A673 (cell line): ENCODE measurements around the gene ADAM20. TPM values are rescaled to one million over a fixed set of nuclear protein-coding genes. Genes with fewer than 3 reads are reported as not detected.

ENCODE experiments used
- BruUV-seq: library from RNA; stranded (reverse); fragments of 400-500 nt; replicated peaks from 2 replicates; lab custom pipeline; 2021; lab: Mats Ljungman, UMichigan
- CTCF ChIA-PET: fragments of 300-600 bp; sonication (Branson Sonifier 250); formaldehyde crosslinking; loops from one replicate; lab custom pipeline; 2022; ENCODE audit warnings: antibody characterized with exemption; lab: Charles Lee
- POLR2A ChIA-PET: fragments of 300-600 bp; sonication (Branson Sonifier 250); formaldehyde crosslinking; loops from one replicate; lab custom pipeline; 2022; ENCODE audit warnings: antibody characterized with exemption; ENCODE audit not compliant: low non-redundant PET; lab: Charles Lee
- DNase-seq: peaks from one replicate; pipeline ENCODE4 v3.0.0-alpha.2; 2015; ENCODE audit warnings: low spot score
- H3K27ac ChIP-seq: fragments of 200-600 bp; sonication (generic); 2 replicates; pipeline ENCODE4 v1.5.1; 2016; ENCODE audit warnings: mixed run types, low read depth, mild to moderate bottlenecking, mixed read lengths, antibody characterized with exemption, low read length; ENCODE audit not compliant: poor library complexity, severe bottlenecking
- H3K27me3 ChIP-seq: fragments of 200-600 bp; sonication (generic); replicated peaks from 2 replicates; pipeline ENCODE4 v1.6.1; 2017; ENCODE audit warnings: mixed run types, low read depth, mild to moderate bottlenecking, mixed read lengths, antibody characterized with exemption, low read length; ENCODE audit not compliant: insufficient read depth, poor library complexity
- H3K36me3 ChIP-seq: fragments of 200-600 bp; sonication (generic); 2 replicates; pipeline ENCODE4 v1.6.1; 2016; ENCODE audit warnings: mixed run types, mild to moderate bottlenecking, mixed read lengths, antibody characterized with exemption, low read length; ENCODE audit not compliant: insufficient read depth, poor library complexity, severe bottlenecking
- H3K4me1 ChIP-seq: fragments of 200-600 bp; sonication (generic); 2 replicates; pipeline ENCODE4 v1.6.1; 2017; ENCODE audit warnings: mixed run types, mild to moderate bottlenecking, mixed read lengths, antibody characterized with exemption, low read length; ENCODE audit not compliant: insufficient read depth, poor library complexity, severe bottlenecking
- H3K4me3 ChIP-seq: fragments of 200-600 bp; sonication (generic); 2 replicates; pipeline ENCODE4 v1.5.1; 2016; ENCODE audit warnings: low read depth, mixed run types, mild to moderate bottlenecking, mixed read lengths, low read length; ENCODE audit not compliant: poor library complexity, severe bottlenecking
- H3K9me3 ChIP-seq: fragments of 200-600 bp; sonication (generic); 2 replicates; pipeline ENCODE4 v1.6.1; 2016; ENCODE audit warnings: mixed run types, low read depth, mild to moderate bottlenecking, mixed read lengths, antibody characterized with exemption, low read length; ENCODE audit not compliant: poor library complexity, severe bottlenecking
- EZH2 ChIP-seq: fragments of 200-600 bp; sonication (generic); IDR thresholded peaks from 2 replicates; pipeline ENCODE4 v1.6.1; 2017; ENCODE audit warnings: borderline replicate concordance, low read depth, mild to moderate bottlenecking, mixed read lengths, antibody characterized with exemption, low read length; ENCODE audit not compliant: poor library complexity, severe bottlenecking
- intact Hi-C: fragments of 100-400 bp; cut with micrococcal nuclease; formaldehyde crosslinking; loops from one replicate; pipeline ENCODE4 v1.10.0; 2022; ENCODE audit not compliant: unreplicated experiment
- total RNA-seq: library from RNA; stranded (reverse); gene quantifications from 2 replicates; pipeline ENCODE4 v1.2.3, GENCODE V29; 2021
- TF ChIP-seq, protein P1 (sequence below): fragments of 300-800, 200-600 bp; sonication (generic); conservative IDR thresholded peaks from 2 replicates; pipeline ENCODE4 v1.5.1; 2017; ENCODE audit warnings: low read depth, mild to moderate bottlenecking, antibody characterized with exemption, low read length, moderate library complexity, mixed read lengths

The ADAM20 gene
- total RNA-seq, 1 experiment from 2014 or later = 0.30 TPM

DNA sequence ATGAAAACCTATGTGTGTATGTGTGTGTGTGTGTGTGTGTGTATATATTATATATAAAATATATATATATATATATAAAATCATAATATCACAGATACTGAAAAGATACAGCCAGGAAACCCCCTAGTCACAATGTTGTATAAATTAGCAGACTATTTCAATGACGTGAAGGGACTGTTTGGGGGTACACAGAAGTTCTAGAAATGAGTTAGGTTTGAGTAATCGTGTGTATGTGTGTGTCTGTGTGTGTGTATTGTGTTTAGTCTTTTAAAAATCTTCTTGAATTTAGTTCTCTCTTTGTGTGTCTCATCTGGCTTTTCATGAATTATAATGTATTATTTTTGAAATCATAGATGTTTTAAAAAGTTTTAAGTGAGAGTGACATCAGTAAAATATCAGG lies 61.0 kb downstream of the ADAM20 start:
- CTCF ChIA-PET = no interaction called here
- no TSS peak for BruUV-seq

More for the DNA sequence above, 61.0 kb downstream of the ADAM20 start:
- Histone ChIP-seq H3K9me3 (no peaks in the 10 kb centered on the region), H3K27ac (no peak overlapping the region), H3K27me3 (no peaks in the 10 kb centered on the region), H3K36me3 (no peaks in the 10 kb centered on the region), H3K4me3 (no peak overlapping the region), H3K4me1 (no peaks in the 10 kb centered on the region)
- POLR2A ChIA-PET = no interaction called here
- intact Hi-C loops = no loop called here
- TF ChIP-seq EZH2 = no peak
- TF ChIP-seq, protein P1, sequence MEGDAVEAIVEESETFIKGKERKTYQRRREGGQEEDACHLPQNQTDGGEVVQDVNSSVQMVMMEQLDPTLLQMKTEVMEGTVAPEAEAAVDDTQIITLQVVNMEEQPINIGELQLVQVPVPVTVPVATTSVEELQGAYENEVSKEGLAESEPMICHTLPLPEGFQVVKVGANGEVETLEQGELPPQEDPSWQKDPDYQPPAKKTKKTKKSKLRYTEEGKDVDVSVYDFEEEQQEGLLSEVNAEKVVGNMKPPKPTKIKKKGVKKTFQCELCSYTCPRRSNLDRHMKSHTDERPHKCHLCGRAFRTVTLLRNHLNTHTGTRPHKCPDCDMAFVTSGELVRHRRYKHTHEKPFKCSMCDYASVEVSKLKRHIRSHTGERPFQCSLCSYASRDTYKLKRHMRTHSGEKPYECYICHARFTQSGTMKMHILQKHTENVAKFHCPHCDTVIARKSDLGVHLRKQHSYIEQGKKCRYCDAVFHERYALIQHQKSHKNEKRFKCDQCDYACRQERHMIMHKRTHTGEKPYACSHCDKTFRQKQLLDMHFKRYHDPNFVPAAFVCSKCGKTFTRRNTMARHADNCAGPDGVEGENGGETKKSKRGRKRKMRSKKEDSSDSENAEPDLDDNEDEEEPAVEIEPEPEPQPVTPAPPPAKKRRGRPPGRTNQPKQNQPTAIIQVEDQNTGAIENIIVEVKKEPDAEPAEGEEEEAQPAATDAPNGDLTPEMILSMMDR = no peak
- no peak for DNase-seq

Other genes starting within 250 kb of the ADAM20 start
- gene COX16, start 175.3 kb downstream of the ADAM20 start, total RNA-seq = 55.5 and 59.8 TPM in 2 replicates
- gene SYNJ2BP, start 117.9 kb downstream of the ADAM20 start, total RNA-seq = 25.0 and 27.7 TPM in 2 replicates
- gene ADAM21, start 82.8 kb downstream of the ADAM20 start, total RNA-seq = not detected in 2 replicates
- 56.8 and 59.8 TPM in 2 replicates for gene MED6, start 65.7 kb upstream of the ADAM20 start, total RNA-seq
- gene TTC9, start 106.9 kb upstream of the ADAM20 start, total RNA-seq = 4.2 and 4.7 TPM in 2 replicates